CD14-positive monocyte (primary cell): ENCODE data around the gene THBS2. TPM values are rescaled to one million over a fixed set of nuclear protein-coding genes. Genes with fewer than 3 reads are reported as not detected.

ENCODE experiments used
- DNase-seq, 3 donors: peaks; one replicate each; pipeline ENCODE4 v3.0.0-alpha.2; 2011 to 2022
- H2AFZ ChIP-seq: 2 replicates; pipeline ENCODE4 v1.6.0; 2012; ENCODE audit warnings: mild to moderate bottlenecking, low read depth, low read length, inconsistent platforms; ENCODE audit not compliant: insufficient read depth, poor library complexity, severe bottlenecking
- H3K27ac ChIP-seq, 2 donors: 1 replicate in 1 of 2; 2 replicates in 1 of 2; pipeline ENCODE4 v1.5.1; 2012 to 2013; ENCODE audit warnings: low read length in 2 of 2, control low read depth in 1 of 2, inconsistent platforms in 1 of 2, low read depth in 1 of 2, mild to moderate bottlenecking in 1 of 2
- H3K27me3 ChIP-seq, 2 donors: one replicate each; pipeline versions ENCODE4 v1.6.0 to v1.6.1; 2011 to 2013; ENCODE audit warnings: low read length in 2 of 2; ENCODE audit not compliant: control insufficient read depth in 2 of 2, insufficient read depth in 2 of 2
- H3K36me3 ChIP-seq, 2 donors: replicated peaks in 1 of 2; 1 replicate in 1 of 2; 2 replicates in 1 of 2; pipeline versions ENCODE4 v1.5.1 to v1.6.1; 2012 to 2013; ENCODE audit warnings: low read length in 2 of 2, control low read depth in 1 of 2, inconsistent platforms in 1 of 2, mild to moderate bottlenecking in 1 of 2; ENCODE audit not compliant: insufficient read depth in 2 of 2, control insufficient read depth in 1 of 2
- H3K4me1 ChIP-seq, 2 donors: 1 replicate in 1 of 2; 2 replicates in 1 of 2; pipeline versions ENCODE4 v1.5.1 to v1.6.1; 2012 to 2013; ENCODE audit warnings: low read length in 2 of 2, control low read depth in 1 of 2, inconsistent platforms in 1 of 2, mild to moderate bottlenecking in 1 of 2, moderate library complexity in 1 of 2; ENCODE audit not compliant: insufficient read depth in 2 of 2, control insufficient read depth in 1 of 2
- H3K4me2 ChIP-seq: replicated peaks from 2 replicates; pipeline ENCODE3; 2012; ENCODE audit warnings: low read length, moderate library complexity, mild to moderate bottlenecking; ENCODE audit not compliant: poor library complexity, severe bottlenecking; ENCODE audit errors: extremely low read depth
- H3K4me3 ChIP-seq, 3 experiments: fragments of 200-600 bp in 1 of 3; sonication (generic) in 1 of 3; replicated peaks in 1 of 3; 1 replicate in 2 of 3; 2 replicates in 1 of 3; pipeline ENCODE4 v1.5.1; 2011 to 2013; ENCODE audit warnings: low read length in 3 of 3, mild to moderate bottlenecking in 3 of 3, control low read depth in 2 of 3, low read depth in 2 of 3, inconsistent platforms in 1 of 3, moderate library complexity in 1 of 3
- H3K79me2 ChIP-seq: 2 replicates; pipeline ENCODE4 v1.6.0; 2012; ENCODE audit warnings: mild to moderate bottlenecking, control low read depth, inconsistent platforms, low read length, moderate library complexity; ENCODE audit not compliant: insufficient read depth
- H3K9ac ChIP-seq: 2 replicates; pipeline ENCODE4 v1.6.0; 2017; ENCODE audit warnings: low read length, mild to moderate bottlenecking; ENCODE audit not compliant: insufficient read depth, poor library complexity, severe bottlenecking
- H3K9me3 ChIP-seq, 2 donors: replicated peaks in 1 of 2; 1 replicate in 1 of 2; 2 replicates in 1 of 2; pipeline versions ENCODE4 v1.5.1 to v1.6.1; 2012 to 2013; ENCODE audit warnings: low read length in 2 of 2, control low read depth in 1 of 2; ENCODE audit not compliant: control insufficient read depth in 1 of 2, insufficient read depth in 1 of 2
- H4K20me1 ChIP-seq: 2 replicates; pipeline ENCODE4 v1.6.0; 2012; ENCODE audit warnings: mild to moderate bottlenecking, low read length, control low read depth, moderate library complexity; ENCODE audit not compliant: insufficient read depth
- H3K27ac Mint-ChIP-seq, 7 donors: one replicate each; pipeline ENCODE4 v1.8.0; 2020; ENCODE audit warnings: mild to moderate bottlenecking in 7 of 7, mixed read lengths in 7 of 7, moderate library complexity in 6 of 7, inconsistent platforms in 2 of 7
- H3K27me3 Mint-ChIP-seq, 3 donors: one replicate each; pipeline ENCODE4 v1.8.0; 2021 to 2022; ENCODE audit warnings: low read depth in 3 of 3, mild to moderate bottlenecking in 3 of 3, mixed read lengths in 3 of 3, moderate library complexity in 3 of 3, inconsistent platforms in 1 of 3
- H3K36me3 Mint-ChIP-seq, 2 donors: one replicate each; pipeline ENCODE4 v1.8.0; 2020; ENCODE audit warnings: mixed read lengths in 2 of 2, inconsistent platforms in 1 of 2, mild to moderate bottlenecking in 1 of 2
- H3K4me1 Mint-ChIP-seq: one replicate; pipeline ENCODE4 v1.8.0; 2020; ENCODE audit warnings: mild to moderate bottlenecking, mixed read lengths
- H3K4me3 Mint-ChIP-seq, 2 donors: one replicate each; pipeline ENCODE4 v1.8.0; 2020; ENCODE audit warnings: mild to moderate bottlenecking in 2 of 2, mixed read lengths in 2 of 2, moderate library complexity in 1 of 2
- H3K9me3 Mint-ChIP-seq, 7 donors: one replicate each; pipeline ENCODE4 v1.8.0; 2020 to 2022; ENCODE audit warnings: mixed read lengths in 7 of 7, mild to moderate bottlenecking in 6 of 7, moderate library complexity in 6 of 7, inconsistent platforms in 2 of 7
- WGBS: methylation state at CpG from one replicate; pipeline ENCODE4 v1.1.5; 2013; ENCODE audit warnings: missing lambda C conversion rate; ENCODE audit not compliant: insufficient coverage; 5-methylcytosine and 5-hydroxymethylcytosine counted together
- intact Hi-C, 2 donors: fragments of 100-400 bp; cut with micrococcal nuclease; formaldehyde crosslinking; loops; one replicate each; pipeline versions ENCODE4 v1.15.0 to v1.15.1; 2023
- polyA plus RNA-seq, 3 donors: library from polyadenylated mRNA; depleted of rRNA in 1 of 3; unstranded in 2 of 3; stranded (reverse) in 1 of 3; fragments of 300-500 nt in 2 of 3; fragments of >200 nt in 1 of 3; fragmentation: Illumina TruSeq in 2 of 3; gene quantifications; 1 replicate in 2 of 3; 2 replicates in 1 of 3; pipeline ENCODE4 v1.2.3, GENCODE V29; 2012 to 2021
- TF ChIP-seq, protein P1 (sequence below): fragments of 200-600 bp; IDR thresholded peaks from one replicate; pipeline ENCODE4 v1.8.0; 2022; ENCODE audit warnings: antibody characterized with exemption, mild to moderate bottlenecking

Gene THBS2
- polyA plus RNA-seq, 3 donors: 0.01 to 0.03 TPM; not detected in 1

DNA sequence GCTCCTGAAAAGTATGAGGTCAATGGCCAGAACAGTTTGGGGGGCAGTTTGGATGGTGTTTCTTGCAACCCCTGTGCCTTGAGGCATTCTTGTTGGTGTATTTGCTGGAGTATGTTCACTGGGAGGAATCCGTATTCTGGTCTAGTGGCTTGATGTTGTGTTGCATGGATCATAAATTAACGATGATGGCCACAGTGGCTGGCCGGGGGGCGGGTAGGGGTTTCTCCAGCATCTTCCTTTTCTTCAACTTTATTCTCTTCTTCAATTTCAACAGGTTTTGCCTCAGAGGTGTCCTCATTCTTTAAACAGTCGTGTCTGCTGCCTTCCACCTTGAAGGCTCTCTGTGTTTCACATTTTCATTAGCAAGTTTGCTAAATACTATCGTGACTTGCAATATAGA is 43.0 kb upstream of the THBS2 start:
- H3K4me2 ChIP-seq: no peak overlapping the region
- H3K9me3 ChIP-seq: peaks cover 7 to 16% of the 10 kb centered on the region in 2 donors
- H3K27me3 Mint-ChIP-seq: peaks cover 2 to 7% (median 4%) of the 10 kb centered on the region in 3 donors
- TF ChIP-seq, protein P1, sequence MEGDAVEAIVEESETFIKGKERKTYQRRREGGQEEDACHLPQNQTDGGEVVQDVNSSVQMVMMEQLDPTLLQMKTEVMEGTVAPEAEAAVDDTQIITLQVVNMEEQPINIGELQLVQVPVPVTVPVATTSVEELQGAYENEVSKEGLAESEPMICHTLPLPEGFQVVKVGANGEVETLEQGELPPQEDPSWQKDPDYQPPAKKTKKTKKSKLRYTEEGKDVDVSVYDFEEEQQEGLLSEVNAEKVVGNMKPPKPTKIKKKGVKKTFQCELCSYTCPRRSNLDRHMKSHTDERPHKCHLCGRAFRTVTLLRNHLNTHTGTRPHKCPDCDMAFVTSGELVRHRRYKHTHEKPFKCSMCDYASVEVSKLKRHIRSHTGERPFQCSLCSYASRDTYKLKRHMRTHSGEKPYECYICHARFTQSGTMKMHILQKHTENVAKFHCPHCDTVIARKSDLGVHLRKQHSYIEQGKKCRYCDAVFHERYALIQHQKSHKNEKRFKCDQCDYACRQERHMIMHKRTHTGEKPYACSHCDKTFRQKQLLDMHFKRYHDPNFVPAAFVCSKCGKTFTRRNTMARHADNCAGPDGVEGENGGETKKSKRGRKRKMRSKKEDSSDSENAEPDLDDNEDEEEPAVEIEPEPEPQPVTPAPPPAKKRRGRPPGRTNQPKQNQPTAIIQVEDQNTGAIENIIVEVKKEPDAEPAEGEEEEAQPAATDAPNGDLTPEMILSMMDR: no peak
- H3K36me3 ChIP-seq: no peaks in the 10 kb centered on the region
- no peaks in the 10 kb centered on the region for H3K36me3 Mint-ChIP-seq
- peaks cover 24% of the 10 kb centered on the region for H3K4me1 Mint-ChIP-seq
- no peak for DNase-seq
- H3K79me2 ChIP-seq: no peaks in the 10 kb centered on the region
- no peak overlapping the region for H3K27ac Mint-ChIP-seq
- no peak overlapping the region for H2AFZ ChIP-seq
- no peak overlapping the region for H3K4me3 Mint-ChIP-seq
- H3K27ac ChIP-seq: no peak overlapping the region
- no peak overlapping the region for H3K9ac ChIP-seq
- peaks cover 4 to 24% (median 19%) of the 10 kb centered on the region in 7 donors for H3K9me3 Mint-ChIP-seq
- H4K20me1 ChIP-seq: no peaks in the 10 kb centered on the region
- intact Hi-C loops: no loop called here
- no peak overlapping the region for H3K4me3 ChIP-seq
- H3K27me3 ChIP-seq: no peaks in the 10 kb centered on the region
- WGBS: no CpG with 5 or more reads among the region's 6 CpGs
- H3K4me1 ChIP-seq: peaks cover 22 to 23% of the 10 kb centered on the region in 2 donors

DNA sequence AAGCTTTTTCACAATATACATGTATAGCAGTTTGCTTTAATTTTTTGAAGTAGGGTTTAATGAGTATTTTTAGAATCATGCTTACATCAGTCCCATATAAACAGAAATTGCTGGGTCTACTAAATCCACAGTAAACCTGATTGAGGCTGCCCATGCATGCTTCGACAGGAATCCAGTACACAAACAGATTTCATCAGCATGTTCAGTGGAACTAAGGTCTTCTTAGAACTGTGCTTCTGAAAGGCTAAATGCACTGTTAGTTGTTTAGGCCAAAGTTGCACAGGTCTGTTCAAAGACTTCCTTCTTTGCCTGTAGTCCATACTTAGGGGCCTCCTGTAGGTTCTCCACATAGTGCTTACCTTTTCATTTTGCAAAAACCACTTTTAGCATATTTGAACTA is 42.5 kb upstream of the THBS2 start:
- intact Hi-C loops: no loop called here

More for the DNA sequence above, 42.5 kb upstream of the THBS2 start:
- H3K4me3 ChIP-seq: no peak overlapping the region
- Mint-ChIP-seq H3K9me3 (peaks cover 4 to 27% (median 19%) of the 10 kb centered on the region in 7 donors), H3K27me3 (peaks cover 2 to 7% (median 4%) of the 10 kb centered on the region in 3 donors), H3K4me1 (peaks cover 29% of the 10 kb centered on the region), H3K4me3 (no peak overlapping the region), H3K27ac (no peak overlapping the region), H3K36me3 (no peaks in the 10 kb centered on the region)
- TF ChIP-seq, protein P1: no peak
- H2AFZ ChIP-seq: no peak overlapping the region
- no peaks in the 10 kb centered on the region for H3K36me3 ChIP-seq
- no peaks in the 10 kb centered on the region for H3K79me2 ChIP-seq
- no peak overlapping the region for H3K4me2 ChIP-seq
- DNase-seq: no peak
- H3K9me3 ChIP-seq: peaks cover 7 to 16% of the 10 kb centered on the region in 2 donors
- no peak overlapping the region for H3K27ac ChIP-seq
- WGBS: no CpG with 5 or more reads among the region's 1 CpG
- H4K20me1 ChIP-seq: no peaks in the 10 kb centered on the region
- no peak overlapping the region for H3K9ac ChIP-seq
- peaks cover 27 to 28% of the 10 kb centered on the region in 2 donors for H3K4me1 ChIP-seq
- H3K27me3 ChIP-seq: no peaks in the 10 kb centered on the region
